GM19099 (cell line): ENCODE results near the gene PPOX.

ENCODE experiments used
- POLR2A ChIP-seq: IDR thresholded peaks from 3 replicates; pipeline ENCODE4 v1.6.1; 2011; ENCODE audit warnings: low read depth; ENCODE audit not compliant: insufficient read length; ENCODE audit errors: extremely low read depth

PPOX gene

DNA sequence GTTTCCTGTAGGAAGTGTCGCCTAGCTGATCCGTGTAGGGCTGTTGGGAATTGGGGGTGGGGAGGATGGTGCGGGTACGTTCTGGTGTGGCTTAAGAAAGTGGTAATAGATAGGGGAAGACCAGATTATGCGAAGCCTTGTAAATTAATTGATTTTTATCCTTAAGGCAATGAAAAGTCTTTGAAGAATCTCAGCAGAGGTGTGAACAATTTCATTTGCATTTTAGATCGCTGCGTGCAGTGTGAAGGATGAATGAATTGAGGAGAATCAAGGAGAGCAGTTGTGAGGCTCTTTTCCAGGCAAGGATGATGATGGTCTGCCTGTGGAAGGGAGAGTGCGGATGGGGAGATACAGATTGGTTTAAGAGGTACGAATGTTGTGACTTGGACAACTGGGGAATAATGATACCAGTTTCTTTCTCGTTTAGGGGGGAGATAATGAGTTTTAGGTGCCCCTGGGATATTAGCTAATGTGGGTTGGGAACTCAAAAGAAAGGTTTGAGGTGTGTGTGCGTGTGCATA is 32.9 kb upstream of the PPOX start:
- no peak for TF ChIP-seq POLR2A

DNA sequence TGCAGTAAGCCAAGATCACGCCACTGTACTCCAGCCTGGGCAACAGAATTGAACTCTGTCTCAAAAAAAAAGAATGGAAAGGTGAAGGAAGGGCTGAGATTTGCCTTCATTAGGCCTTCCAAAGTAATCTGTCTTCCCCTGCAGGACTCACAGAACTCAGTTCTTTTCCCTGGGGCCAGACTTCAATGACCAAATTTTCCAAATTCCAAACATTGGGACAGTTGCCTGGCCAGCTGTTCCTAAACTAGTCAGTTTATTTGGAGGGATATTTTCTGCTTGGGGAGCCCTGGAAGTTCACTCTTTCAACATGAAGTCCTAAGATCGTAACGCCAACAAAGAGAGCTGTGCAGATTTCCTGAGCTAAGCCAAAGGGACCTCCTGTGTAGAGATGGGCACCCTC is 28.3 kb upstream of the PPOX start:
- no peak for TF ChIP-seq POLR2A

DNA sequence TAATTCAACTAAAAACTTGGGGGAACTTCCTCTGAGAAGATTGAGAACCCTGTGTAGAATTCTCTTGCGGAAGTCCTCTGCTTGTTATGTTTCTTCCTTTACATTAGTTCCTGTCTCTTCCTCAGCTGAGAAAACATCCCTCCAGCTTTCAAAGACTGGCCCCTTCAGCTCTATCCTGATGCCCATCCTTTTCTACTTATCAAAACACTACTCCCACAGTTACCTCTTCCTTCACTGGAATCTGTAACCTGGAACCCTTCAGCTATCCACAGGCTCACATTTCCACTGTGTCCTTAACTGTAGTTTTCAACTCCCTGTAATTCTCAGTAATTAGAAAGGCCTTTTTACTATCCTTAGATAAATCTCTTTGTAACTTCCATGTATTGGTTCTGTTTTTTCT is 27.8 kb upstream of the PPOX start:
- TF ChIP-seq POLR2A: no peak

DNA sequence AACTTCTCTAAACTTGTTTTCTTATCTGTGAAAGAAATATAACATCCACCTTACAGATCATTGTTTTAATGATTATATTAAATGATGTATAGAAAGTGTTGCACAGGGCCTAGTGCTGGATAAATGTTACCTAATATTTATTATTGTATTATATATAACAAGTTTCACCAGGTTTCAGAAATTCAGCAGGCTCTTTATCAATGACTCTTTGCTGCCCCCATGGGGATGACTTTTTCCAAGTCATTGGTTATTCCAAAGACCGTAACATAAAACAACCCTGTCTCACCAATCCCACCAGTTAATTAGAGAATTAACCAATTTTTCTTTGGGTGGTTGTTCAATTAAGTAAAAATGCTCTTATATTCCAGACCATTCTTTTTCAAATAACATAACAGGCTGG is 26.5 kb upstream of the PPOX start:
- TF ChIP-seq POLR2A: no peak

DNA sequence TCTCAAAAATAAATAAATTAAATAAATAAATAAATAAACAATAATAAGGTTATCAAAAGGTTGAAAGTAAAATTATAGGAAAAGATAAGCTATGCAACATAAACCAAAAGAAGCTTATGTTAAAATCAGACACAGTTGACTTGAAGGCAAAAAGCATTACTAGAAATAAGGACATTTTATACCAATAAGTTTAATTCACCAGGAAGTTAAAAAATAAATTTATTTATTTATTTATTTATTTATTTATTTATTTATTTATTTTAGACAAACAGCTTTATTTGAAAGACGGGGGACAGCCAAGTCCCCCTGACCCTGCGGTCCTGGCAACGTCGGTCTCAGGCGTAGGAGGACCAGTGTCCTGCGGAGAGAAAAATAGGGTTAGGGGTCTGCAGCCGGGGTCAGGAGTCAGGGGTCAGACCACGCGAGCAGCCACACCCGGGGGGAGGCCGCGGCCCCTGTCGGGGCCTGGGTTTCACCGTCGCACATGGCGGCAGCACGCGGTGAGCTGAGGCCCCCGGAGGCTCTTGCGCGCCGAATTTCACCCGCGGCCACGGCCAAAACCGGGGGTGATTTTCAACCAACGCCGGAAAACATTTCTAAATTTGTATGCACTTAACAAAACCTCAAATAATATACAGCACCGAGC is 25.3 kb upstream of the PPOX start:
- no peak for TF ChIP-seq POLR2A

DNA sequence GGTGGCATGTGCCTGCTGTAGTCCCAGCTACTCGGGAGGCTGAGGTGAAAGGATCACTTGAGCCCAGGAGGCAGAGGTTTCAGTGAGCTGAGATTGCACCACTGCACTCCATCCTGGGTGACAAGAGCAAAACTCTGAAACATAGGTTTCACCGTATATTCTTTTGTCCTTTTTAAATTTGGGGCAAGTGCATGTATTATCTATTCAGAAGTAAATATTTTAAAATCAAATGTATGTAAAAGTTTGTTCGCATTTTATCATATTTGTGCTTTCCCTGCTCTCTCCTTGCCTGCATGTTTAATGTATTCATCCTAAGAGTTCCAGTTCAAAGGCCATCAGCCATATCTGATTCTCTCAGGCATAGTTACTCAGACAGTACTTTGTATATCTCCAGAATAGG is 20.4 kb upstream of the PPOX start:
- no peak for TF ChIP-seq POLR2A

DNA sequence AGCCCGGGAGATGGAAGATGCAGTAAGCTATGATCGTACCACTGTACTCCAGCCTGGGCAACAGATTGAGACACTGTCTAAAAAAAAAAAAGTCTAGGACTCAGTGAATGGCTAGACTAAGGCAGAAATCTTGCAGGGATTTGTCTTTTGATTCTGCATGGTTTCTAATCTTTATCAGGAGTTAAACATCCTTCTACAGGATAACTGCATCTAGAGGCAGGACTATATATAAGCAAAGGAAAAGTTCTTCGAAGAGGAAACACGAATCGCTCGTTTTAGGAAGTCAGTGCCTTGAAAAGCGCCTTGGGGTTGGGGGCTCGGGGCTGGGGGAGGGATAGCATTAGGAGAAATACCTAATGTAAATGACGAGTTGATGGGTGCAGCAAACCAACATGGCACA is 13.1 kb upstream of the PPOX start:
- no peak for TF ChIP-seq POLR2A

DNA sequence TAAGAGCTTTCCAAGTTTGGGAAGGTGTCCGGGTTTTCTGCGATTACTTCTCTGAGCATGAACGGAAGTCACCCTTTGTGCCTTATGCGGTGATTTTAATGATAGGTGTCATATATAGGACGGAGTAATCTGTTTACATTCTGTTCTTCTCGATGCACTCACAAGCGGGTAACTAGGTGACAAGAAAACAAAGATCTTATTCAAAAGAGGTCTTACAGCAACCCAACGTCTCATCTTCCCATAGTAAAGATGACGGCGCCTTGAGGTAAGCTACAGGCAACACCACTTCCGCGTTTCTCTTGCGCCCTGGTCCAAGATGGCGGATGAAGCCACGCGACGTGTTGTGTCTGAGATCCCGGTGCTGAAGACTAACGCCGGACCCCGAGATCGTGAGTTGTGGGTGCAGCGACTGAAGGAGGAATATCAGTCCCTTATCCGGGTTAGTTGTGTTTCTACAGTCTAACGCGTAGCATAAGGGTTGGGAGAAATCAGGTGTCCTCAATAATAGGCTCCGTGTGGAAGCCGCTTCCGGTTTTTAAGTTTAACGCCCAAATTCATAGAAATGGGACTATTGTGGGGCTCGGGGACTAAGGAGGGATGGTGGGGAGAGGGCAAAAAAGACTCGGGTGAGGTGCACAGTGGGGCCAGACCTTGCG is 12.4 kb upstream of the PPOX start, which contains the start of gene UFC1:
UFC1 (plus strand) TSS at position 297 of the 656 bp plus-strand sequence; CDS start at position 317, 20 bp downstream.
- TF ChIP-seq POLR2A: peak; percentile 88

DNA sequence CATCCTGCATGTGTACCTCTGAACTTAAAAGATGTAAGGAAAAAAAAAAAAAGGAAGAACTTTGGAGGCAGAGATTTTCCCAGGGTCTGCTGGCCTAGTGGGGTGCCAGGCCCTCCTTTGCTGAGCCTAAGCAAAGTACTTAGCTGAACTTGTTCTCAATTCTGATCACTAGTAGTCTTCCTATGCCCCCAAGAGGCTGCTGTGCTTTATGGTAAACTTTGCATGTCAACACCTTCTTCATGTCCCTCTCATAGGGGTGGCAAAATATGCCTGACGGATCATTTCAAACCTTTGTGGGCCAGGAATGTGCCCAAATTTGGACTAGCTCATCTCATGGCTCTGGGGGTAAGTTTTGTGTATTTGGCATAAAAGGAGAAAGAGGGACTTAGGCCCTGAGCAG is 8.4 kb upstream of the PPOX start:
- no peak for TF ChIP-seq POLR2A

DNA sequence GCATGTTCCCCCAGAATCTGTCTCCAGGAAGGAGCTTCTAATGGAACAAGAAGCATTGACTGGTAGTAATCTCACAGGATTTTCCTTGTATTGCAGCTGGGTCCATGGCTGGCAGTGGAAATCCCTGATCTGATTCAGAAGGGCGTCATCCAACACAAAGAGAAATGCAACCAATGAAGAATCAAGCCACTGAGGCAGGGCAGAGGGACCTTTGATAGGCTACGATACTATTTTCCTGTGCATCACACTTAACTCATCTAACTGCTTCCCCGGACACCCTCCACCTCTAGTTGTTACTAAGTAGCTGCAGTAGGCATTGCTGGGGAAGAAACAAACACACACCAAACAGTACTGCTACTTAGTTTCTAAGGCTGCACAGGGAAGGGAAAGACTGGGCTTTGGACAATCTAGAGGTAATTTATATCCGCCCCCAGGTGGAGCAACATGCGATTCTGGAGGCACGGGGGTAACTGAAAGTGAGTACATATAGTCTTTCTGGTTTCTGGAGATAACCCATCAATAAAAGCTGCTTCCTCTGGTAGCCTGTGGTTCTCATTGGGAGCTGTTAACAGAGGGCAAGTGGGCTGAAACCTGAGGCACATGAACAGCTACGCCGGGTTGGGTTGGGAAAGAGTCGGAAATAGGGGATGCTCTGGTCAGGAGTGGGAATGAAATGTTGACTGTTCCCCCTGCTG is 7.8 kb upstream of the PPOX start:
- no peak for TF ChIP-seq POLR2A

DNA sequence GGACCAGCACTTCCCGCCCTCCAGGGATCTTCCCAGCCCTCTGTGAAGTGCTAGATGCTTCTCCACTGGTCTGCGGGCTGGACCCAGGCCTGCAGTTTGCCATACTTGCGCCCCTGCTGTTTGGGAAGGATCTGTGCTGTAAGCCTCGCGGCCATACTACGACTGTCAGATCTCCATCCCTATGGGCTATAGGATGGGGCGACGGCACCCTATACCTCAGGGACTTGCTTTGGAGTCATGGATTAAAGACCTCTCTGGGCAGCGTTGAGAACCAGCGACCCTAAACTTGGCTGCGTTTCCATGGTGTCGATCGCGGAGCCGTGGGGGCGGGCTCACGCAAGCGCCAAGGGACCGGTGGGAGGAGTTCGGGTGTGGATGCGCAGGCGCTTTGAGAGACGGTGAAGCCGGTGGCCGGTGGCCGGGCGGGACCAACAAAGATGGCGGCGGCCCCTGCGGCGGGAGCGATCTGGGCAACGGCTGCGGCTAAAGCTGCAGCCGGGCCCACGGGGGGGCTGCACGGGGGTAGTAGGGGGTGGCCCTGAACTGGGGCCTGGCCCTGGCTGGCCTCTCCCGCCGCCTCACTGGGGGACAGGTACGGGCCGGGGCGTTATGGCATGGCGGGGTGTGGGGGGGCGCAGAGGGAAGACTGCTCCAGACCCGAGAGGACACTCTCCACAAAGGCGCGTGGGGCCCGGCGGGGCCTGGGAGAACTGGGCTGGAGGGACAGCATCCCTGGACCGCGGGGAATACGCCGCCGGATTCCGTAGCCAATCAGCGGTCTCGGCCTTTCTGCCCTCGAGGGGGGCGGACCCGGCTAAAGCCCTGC is 6.9 kb upstream of the PPOX start, which contains the start of gene USP21:
USP21 (plus strand) TSS at position 414 of the 826 bp plus-strand sequence. CDS start 1,141 bp downstream, outside the sequence.
- peak; percentile 66 for TF ChIP-seq POLR2A

DNA sequence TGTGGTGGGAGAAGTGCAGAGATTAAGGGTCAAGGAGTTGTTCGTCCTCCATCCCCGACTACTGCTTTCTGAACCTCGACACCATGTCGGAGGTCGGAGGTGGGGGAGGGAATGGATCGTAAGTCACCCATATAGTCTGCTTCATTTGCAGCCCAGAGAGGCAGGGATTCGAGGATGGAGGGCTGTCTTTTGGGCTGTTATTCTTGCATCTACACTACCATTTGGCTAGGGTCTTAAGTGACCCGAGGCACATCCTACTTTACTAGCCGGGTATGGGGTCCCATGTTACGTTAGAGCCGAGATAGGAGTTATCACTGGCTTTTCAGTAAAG is 6.3 kb upstream of the PPOX start:
- TF ChIP-seq POLR2A: no peak

DNA sequence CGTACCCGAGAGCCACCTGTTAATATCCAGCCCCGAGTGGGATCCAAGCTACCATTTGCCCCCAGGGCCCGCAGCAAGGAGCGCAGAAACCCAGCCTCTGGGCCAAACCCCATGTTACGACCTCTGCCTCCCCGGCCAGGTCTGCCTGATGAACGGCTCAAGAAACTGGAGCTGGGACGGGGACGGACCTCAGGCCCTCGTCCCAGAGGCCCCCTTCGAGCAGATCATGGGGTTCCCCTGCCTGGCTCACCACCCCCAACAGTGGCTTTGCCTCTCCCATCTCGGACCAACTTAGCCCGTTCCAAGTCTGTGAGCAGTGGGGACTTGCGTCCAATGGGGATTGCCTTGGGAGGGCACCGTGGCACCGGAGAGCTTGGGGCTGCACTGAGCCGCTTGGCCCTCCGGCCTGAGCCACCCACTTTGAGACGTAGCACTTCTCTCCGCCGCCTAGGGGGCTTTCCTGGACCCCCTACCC is 5.5 kb upstream of the PPOX start:
- no peak for TF ChIP-seq POLR2A

DNA sequence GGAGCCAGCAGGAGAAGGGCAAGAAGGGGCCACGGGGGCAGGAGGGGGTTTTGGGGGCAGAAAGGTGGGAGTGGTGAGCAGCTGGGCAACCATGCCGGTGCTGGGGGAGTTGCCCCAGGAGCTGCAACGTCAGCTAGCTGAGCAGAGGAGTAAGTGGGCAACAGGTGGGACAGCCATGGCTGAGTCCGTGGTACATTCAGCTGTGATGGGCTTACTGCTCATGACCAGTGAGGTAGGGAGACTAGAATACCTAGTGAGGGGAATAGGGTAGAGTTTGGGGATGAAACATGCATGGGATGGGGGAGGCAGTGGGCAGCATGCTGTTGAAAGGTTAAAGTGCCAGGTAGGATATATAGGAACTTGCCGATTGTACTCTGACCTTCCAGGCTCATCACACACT is 4.6 kb upstream of the PPOX start:
- no peak for TF ChIP-seq POLR2A

DNA sequence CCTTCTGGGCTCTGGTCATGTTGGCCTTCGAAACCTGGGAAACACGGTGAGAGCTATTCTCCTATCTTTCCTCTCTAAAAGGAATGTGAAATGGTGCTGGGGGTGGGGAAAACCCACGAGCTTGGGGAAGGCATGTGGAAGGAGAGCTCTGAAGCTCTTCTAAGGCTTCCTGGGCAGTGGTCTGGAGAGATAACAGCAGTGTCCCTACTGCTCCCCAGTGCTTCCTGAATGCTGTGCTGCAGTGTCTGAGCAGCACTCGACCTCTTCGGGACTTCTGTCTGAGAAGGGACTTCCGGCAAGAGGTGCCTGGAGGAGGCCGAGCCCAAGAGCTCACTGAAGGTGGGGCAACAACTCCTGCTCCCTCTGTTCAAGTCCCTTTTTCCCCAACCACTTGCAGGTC is 4.2 kb upstream of the PPOX start:
- TF ChIP-seq POLR2A: no peak
